ENCODE results near the gene COL6A5. TPM values are rescaled to one million over a fixed set of nuclear protein-coding genes. Genes with fewer than 3 reads are reported as not detected.

The COL6A5 gene
- total and polyA plus RNA-seq, 2 donors (not counting 3 experiments of a cell fraction or from before 2014, with no cell fraction given) = not detected

DNA sequence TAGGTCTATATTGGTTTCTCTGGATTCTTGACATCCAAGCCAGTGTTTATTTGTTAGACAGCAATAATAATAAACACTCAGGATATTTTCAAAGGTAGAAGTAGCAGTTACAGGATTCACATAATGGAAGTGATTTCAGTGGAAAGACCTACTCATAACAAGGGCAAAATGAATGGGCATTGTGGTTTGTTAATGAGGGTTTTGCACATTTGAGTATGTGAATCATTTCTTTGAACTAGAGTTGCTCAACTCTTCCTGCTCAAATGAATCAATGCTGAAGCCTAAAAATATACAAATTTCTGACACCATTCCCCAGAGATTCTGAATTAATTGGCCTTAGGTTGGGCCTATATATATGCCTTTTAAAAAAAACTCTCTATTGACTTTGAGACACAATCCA is 4.1 kb upstream of the COL6A5 start:
- intact Hi-C loops (cut with micrococcal nuclease) = no loop called here
- TF ChIP-seq, protein P1, sequence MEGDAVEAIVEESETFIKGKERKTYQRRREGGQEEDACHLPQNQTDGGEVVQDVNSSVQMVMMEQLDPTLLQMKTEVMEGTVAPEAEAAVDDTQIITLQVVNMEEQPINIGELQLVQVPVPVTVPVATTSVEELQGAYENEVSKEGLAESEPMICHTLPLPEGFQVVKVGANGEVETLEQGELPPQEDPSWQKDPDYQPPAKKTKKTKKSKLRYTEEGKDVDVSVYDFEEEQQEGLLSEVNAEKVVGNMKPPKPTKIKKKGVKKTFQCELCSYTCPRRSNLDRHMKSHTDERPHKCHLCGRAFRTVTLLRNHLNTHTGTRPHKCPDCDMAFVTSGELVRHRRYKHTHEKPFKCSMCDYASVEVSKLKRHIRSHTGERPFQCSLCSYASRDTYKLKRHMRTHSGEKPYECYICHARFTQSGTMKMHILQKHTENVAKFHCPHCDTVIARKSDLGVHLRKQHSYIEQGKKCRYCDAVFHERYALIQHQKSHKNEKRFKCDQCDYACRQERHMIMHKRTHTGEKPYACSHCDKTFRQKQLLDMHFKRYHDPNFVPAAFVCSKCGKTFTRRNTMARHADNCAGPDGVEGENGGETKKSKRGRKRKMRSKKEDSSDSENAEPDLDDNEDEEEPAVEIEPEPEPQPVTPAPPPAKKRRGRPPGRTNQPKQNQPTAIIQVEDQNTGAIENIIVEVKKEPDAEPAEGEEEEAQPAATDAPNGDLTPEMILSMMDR (IDR thresholded peaks at IDR 0.05; ENCODE audit: extremely low read depth in 1 of 2, insufficient read depth in 1 of 2, low read depth in 1 of 2, low read length in 2 of 2) = no peak
- TF ChIP-seq JUN (IDR thresholded peaks at IDR 0.05; ENCODE audit: borderline replicate concordance, insufficient read depth, insufficient read length, low read depth) = no peak
- TF ChIP-seq FOS (IDR thresholded peaks at IDR 0.05; ENCODE audit: borderline replicate concordance, insufficient read depth, low read length) = no peak
- TF ChIP-seq POLR2A (IDR thresholded peaks at IDR 0.05; ENCODE audit: low read depth, low read length) = no peak
- TF ChIP-seq EZH2 (IDR thresholded peaks at IDR 0.05; ENCODE audit: borderline replicate concordance, low read depth, low read length, severe bottlenecking) = no peak
- no peak for TF ChIP-seq GATA2 (IDR thresholded peaks at IDR 0.05; ENCODE audit: insufficient read depth, insufficient read length, low read depth, low read length)
- no peaks in the 10 kb centered on the region for H3K9me1 ChIP-seq (replicated peaks; ENCODE audit: control insufficient read depth, extremely low read depth, insufficient read depth, low read length)
- no peaks in the 10 kb centered on the region for H3K9me3 ChIP-seq (replicated peaks; ENCODE audit: control insufficient read depth, insufficient read depth, low read length)
- H3K4me2 ChIP-seq (ENCODE audit: insufficient read depth, low read length) = no peak overlapping the region
- no peaks in the 10 kb centered on the region for H3K79me2 ChIP-seq (ENCODE audit: control insufficient read depth, insufficient read depth, low read length)
- H3K4me1 ChIP-seq (ENCODE audit: control insufficient read depth, extremely low read depth, insufficient read depth, low read length) = no peaks in the 10 kb centered on the region
- H3K36me3 ChIP-seq (ENCODE audit: control insufficient read depth in 2 of 2, extremely low read depth in 1 of 2, insufficient read depth in 2 of 2, low read length in 2 of 2) = no peaks in the 10 kb centered on the region
- CTCF ChIA-PET = no interaction called here
- H3K27me3 ChIP-seq (ENCODE audit: control insufficient read depth in 2 of 2, insufficient read depth in 2 of 2, low read length in 2 of 2) = peaks cover 10 to 22% of the 10 kb centered on the region in 2 experiments
- no peak overlapping the region for H3K4me3 ChIP-seq (replicated peaks in 1 of 3; ENCODE audit: insufficient read depth in 1 of 3, low read depth in 1 of 3, low read length in 3 of 3)
- FAIRE-seq = no peak
- no peak overlapping the region for H3K9ac ChIP-seq (replicated peaks; ENCODE audit: extremely low read depth, insufficient read depth, low read length)
- no peak for DNase-seq (ENCODE audit: low read depth, low spot score)
- no peak overlapping the region for H2AFZ ChIP-seq (ENCODE audit: low read depth, low read length)
- no TSS peak for BruUV-seq (replicated peaks)
- dilution Hi-C loops (cut with MboI; ENCODE audit: extremely low pct_ligation_motif_present, low sequenced_read_pairs) = no loop called here
- POLR2A ChIA-PET = no interaction called here
- no peak overlapping the region for H3K27ac ChIP-seq (ENCODE audit: insufficient read depth, low read depth, low read length)
- no peaks in the 10 kb centered on the region for H4K20me1 ChIP-seq (replicated peaks; ENCODE audit: control insufficient read depth, extremely low read depth, insufficient read depth, low read length)

DNA sequence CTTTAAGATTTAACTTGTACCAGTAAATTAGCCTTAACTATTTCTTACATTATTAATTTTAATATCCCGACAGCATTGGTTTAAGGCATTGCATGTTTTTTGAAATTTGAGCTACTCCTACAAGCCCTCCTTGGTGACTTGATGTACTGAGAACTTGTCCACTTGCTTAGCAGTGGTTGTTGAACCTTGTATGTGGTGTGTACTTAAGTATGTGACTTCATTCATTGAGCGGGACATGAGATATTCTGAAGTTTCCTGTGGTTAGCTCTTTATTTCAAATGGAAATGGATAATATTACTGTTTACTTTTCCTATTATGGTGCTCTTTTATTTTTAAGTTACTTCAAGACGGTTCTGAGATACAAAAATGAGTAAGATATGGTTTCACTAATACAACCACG is 3.6 kb upstream of the COL6A5 start:
- dilution Hi-C loops (cut with MboI; ENCODE audit: extremely low pct_ligation_motif_present, low sequenced_read_pairs) (no loop called here), intact Hi-C loops (cut with micrococcal nuclease) (no loop called here)
- Histone ChIP-seq H3K4me3 (replicated peaks in 1 of 3; ENCODE audit: insufficient read depth in 1 of 3, low read depth in 1 of 3, low read length in 3 of 3) (no peak overlapping the region), H3K4me2 (ENCODE audit: insufficient read depth, low read length) (no peak overlapping the region), H3K27ac (ENCODE audit: insufficient read depth, low read depth, low read length) (no peak overlapping the region), H3K9me1 (replicated peaks; ENCODE audit: control insufficient read depth, extremely low read depth, insufficient read depth, low read length) (no peaks in the 10 kb centered on the region), H3K36me3 (ENCODE audit: control insufficient read depth in 2 of 2, extremely low read depth in 1 of 2, insufficient read depth in 2 of 2, low read length in 2 of 2) (no peaks in the 10 kb centered on the region), H3K79me2 (ENCODE audit: control insufficient read depth, insufficient read depth, low read length) (no peaks in the 10 kb centered on the region), H2AFZ (ENCODE audit: low read depth, low read length) (no peak overlapping the region), H3K27me3 (ENCODE audit: control insufficient read depth in 2 of 2, insufficient read depth in 2 of 2, low read length in 2 of 2) (peaks cover 12 to 27% of the 10 kb centered on the region in 2 experiments), H3K4me1 (ENCODE audit: control insufficient read depth, extremely low read depth, insufficient read depth, low read length) (no peaks in the 10 kb centered on the region), H3K9ac (replicated peaks; ENCODE audit: extremely low read depth, insufficient read depth, low read length) (no peak overlapping the region), H4K20me1 (replicated peaks; ENCODE audit: control insufficient read depth, extremely low read depth, insufficient read depth, low read length) (no peaks in the 10 kb centered on the region), H3K9me3 (replicated peaks; ENCODE audit: control insufficient read depth, insufficient read depth, low read length) (no peaks in the 10 kb centered on the region)
- ChIA-PET CTCF (no interaction called here), POLR2A (no interaction called here)
- TF ChIP-seq POLR2A (IDR thresholded peaks at IDR 0.05; ENCODE audit: low read depth, low read length) = no peak
- no peak for TF ChIP-seq GATA2 (IDR thresholded peaks at IDR 0.05; ENCODE audit: insufficient read depth, insufficient read length, low read depth, low read length)
- no peak for TF ChIP-seq FOS (IDR thresholded peaks at IDR 0.05; ENCODE audit: borderline replicate concordance, insufficient read depth, low read length)
- TF ChIP-seq, protein P2, sequence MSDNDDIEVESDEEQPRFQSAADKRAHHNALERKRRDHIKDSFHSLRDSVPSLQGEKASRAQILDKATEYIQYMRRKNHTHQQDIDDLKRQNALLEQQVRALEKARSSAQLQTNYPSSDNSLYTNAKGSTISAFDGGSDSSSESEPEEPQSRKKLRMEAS (IDR thresholded peaks at IDR 0.05; ENCODE audit: insufficient read depth, insufficient read length) = no peak
- TF ChIP-seq JUN (IDR thresholded peaks at IDR 0.05; ENCODE audit: borderline replicate concordance, insufficient read depth, insufficient read length, low read depth) = no peak
- no peak for TF ChIP-seq EZH2 (IDR thresholded peaks at IDR 0.05; ENCODE audit: borderline replicate concordance, low read depth, low read length, severe bottlenecking)
- TF ChIP-seq, protein P1 (IDR thresholded peaks at IDR 0.05; ENCODE audit: extremely low read depth in 1 of 2, insufficient read depth in 1 of 2, low read depth in 1 of 2, low read length in 2 of 2) = no peak
- no peak for TF ChIP-seq MYC (IDR thresholded peaks at IDR 0.05; ENCODE audit: low read depth, low read length)
- BruUV-seq (replicated peaks) = no TSS peak
- no peak for DNase-seq (ENCODE audit: low read depth, low spot score)
- no peak for FAIRE-seq

All from endothelial cell of umbilical vein (primary cell).